Activated CD4-positive, alpha-beta memory T cell treated with anti-CD3 and anti-CD28 coated beads, Interleukin-2, amount 10 ng/mL, durations not matched to agents 7 days and 5 days (primary cell): ENCODE data around the gene TPBGL. TPM values are rescaled to one million over a fixed set of nuclear protein-coding genes. Genes with fewer than 3 reads are reported as not detected.

Experiments
- CTCF ChIA-PET: fragments of 350-600 bp; sonication (Branson Sonifier 250); formaldehyde crosslinking; loops from one replicate; lab custom pipeline; 2021; ENCODE audit warnings: antibody characterized with exemption, inconsistent platforms; lab: Charles Lee
- POLR2A ChIA-PET: fragments of 350-600 bp; sonication (Branson Sonifier 250); formaldehyde crosslinking; loops from one replicate; lab custom pipeline; 2021; ENCODE audit warnings: antibody characterized with exemption; lab: Charles Lee
- DNase-seq: peaks from one replicate; pipeline ENCODE4 v3.0.0-alpha.2; 2020
- H3K27ac Mint-ChIP-seq: one replicate; pipeline ENCODE4 v1.8.0; 2021; ENCODE audit warnings: mild to moderate bottlenecking, mixed read lengths
- H3K27me3 Mint-ChIP-seq: one replicate; pipeline ENCODE4 v1.8.0; 2021; ENCODE audit warnings: mixed read lengths
- H3K36me3 Mint-ChIP-seq: one replicate; pipeline ENCODE4 v1.8.0; 2021; ENCODE audit warnings: low read depth, mixed read lengths
- H3K4me1 Mint-ChIP-seq: one replicate; pipeline ENCODE4 v1.8.0; 2021; ENCODE audit warnings: mixed read lengths
- H3K4me3 Mint-ChIP-seq: one replicate; pipeline ENCODE4 v1.8.0; 2021; ENCODE audit warnings: mild to moderate bottlenecking, mixed read lengths
- H3K9me3 Mint-ChIP-seq: one replicate; pipeline ENCODE4 v1.8.0; 2021; ENCODE audit warnings: mixed read lengths
- total RNA-seq, 2 experiments: library from RNA; stranded (reverse); gene quantifications; one replicate each; pipeline ENCODE4 v1.2.3, GENCODE V29; 2021

Gene TPBGL, protein sequence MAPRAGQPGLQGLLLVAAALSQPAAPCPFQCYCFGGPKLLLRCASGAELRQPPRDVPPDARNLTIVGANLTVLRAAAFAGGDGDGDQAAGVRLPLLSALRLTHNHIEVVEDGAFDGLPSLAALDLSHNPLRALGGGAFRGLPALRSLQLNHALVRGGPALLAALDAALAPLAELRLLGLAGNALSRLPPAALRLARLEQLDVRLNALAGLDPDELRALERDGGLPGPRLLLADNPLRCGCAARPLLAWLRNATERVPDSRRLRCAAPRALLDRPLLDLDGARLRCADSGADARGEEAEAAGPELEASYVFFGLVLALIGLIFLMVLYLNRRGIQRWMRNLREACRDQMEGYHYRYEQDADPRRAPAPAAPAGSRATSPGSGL
- under 1 TPM; 0.28 to 0.38 TPM for total RNA-seq

DNA sequence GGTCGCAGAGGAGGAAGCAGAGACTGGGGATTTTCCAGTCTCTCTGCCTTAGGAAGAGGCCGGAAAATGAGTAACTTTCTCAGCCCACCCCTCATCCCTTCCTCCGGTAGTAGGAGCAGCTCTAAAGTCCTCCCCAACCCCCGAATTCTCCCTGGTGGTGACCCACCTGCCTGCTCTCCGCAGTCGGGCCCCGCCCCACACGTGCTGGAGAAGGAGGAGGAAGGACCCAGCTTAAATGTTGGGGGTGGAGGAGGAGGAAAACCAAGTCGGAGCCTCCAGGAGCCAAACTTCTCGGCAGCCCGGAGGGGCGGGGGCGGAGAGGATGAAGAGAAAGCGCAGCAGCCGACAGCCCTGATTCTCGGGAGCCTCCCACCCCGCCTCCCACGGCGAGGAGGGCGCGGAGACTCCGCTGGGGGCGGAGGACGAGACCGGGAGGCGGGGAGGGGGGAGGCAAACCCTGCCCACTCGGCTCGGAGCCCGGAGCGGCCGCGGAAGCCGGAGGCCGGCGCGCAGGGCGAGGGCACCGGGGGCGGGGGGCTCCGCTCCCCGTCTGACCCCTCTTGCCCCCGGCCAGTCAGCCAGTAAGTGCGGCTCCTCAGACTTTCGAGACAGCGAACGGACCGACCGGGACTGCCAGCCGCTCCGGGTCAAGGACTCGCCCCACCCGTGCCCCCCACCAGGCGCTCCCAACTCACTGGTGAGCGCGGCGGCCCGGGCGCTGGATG lies at the start of gene TPBGL:
TSS of gene TPBGL (plus strand) at position 464 of the 725 bp plus-strand sequence. CDS start 276 bp downstream, outside the sequence.
- Mint-ChIP-seq H3K36me3 (no peaks in the 10 kb centered on the region), H3K27me3 (peaks cover 64% of the 10 kb centered on the region), H3K27ac (no peak within 1 kb of the TSS), H3K9me3 (no peaks in the 10 kb centered on the region), H3K4me1 (peaks cover 10% of the 10 kb centered on the region), H3K4me3 (peak within 1 kb of the TSS; percentile 55)
- ChIA-PET POLR2A (interaction anchor here (1.2 to 3.0 kb wide), 5 partner anchors 15 to 98 kb away, joined by 3 to 26 read pairs (median 3); no protein-coding TSS in a partner anchor), CTCF (interaction anchor here (0.6 to 14.8 kb wide), 20 partner anchors 12 to 748 kb away, joined by 3 to 442 read pairs (median 4); partner anchors contain the start of gene SLCO2B1)
- peak; percentile 16 for DNase-seq

DNA sequence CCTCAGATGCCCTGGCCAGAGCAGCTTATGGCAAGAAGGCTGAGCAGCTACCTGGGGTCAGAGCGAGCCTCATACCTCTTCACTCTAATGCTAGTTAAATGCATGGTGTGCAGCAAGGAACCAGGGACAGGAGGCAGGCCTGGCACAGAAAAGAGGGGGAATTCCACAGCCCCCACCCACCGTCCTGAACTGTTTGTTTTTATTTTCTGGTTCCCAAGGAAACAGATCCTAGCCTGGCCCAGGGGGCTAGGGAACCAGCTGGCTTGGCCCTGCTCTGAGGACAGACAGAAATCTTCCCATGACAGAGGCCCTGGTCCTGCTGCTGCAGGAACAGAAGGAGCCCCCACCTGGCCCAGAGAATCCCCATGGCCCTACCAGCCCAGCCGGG lies 49.2 kb upstream of the TPBGL start:
- Mint-ChIP-seq H3K36me3 (no peaks in the 10 kb centered on the region), H3K9me3 (no peaks in the 10 kb centered on the region), H3K27me3 (peaks cover 10% of the 10 kb centered on the region), H3K4me3 (no peak overlapping the region), H3K27ac (no peak overlapping the region), H3K4me1 (no peaks in the 10 kb centered on the region)
- ChIA-PET CTCF (interaction anchor here (2.5 kb wide), 1 partner anchor 14 kb away, joined by 7 read pairs; no protein-coding TSS in a partner anchor), POLR2A (no interaction called here)
- no peak for DNase-seq

DNA sequence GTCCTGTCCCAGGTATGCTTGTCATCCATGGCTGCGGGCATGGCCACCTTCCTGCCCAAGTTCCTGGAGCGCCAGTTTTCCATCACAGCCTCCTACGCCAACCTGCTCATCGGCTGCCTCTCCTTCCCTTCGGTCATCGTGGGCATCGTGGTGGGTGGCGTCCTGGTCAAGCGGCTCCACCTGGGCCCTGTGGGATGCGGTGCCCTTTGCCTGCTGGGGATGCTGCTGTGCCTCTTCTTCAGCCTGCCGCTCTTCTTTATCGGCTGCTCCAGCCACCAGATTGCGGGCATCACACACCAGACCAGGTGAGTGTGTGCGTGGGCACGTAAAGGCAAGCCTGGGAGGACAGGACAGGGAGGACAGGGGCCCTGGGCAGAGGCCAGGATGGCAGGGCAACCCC lies 47.3 kb upstream of the TPBGL start:
- H3K36me3 Mint-ChIP-seq: no peaks in the 10 kb centered on the region
- DNase-seq: no peak
- H3K4me3 Mint-ChIP-seq: no peak overlapping the region
- H3K9me3 Mint-ChIP-seq: no peaks in the 10 kb centered on the region
- no peak overlapping the region for H3K27ac Mint-ChIP-seq
- H3K27me3 Mint-ChIP-seq: peaks cover 9% of the 10 kb centered on the region
- CTCF ChIA-PET: interaction anchor here (1.0 to 2.5 kb wide), 3 partner anchors 12 to 171 kb away, joined by 3 to 7 read pairs (median 4); no protein-coding TSS in a partner anchor
- POLR2A ChIA-PET: no interaction called here
- H3K4me1 Mint-ChIP-seq: no peaks in the 10 kb centered on the region

DNA sequence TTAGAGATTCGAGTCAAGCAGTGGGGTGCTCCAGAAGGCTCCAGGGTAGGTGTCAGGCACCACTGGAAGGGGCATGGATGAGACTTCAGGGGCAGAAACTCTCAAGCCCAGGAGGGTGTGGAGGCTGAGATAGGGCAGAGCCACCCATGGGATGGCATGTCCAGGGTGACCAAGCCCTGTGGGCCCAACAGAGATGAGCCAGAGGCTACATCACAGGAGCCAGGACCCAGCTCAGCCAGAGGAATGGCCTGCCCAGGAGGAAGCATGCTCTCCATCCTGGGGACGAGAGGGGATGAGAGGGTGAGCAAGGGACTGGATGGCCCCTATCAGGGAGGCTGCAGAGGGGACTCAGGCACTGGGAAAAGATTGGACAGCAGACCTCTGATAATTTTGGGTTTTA lies 46.9 kb upstream of the TPBGL start:
- Mint-ChIP-seq H3K27me3 (peaks cover 11% of the 10 kb centered on the region), H3K27ac (no peak overlapping the region), H3K4me3 (no peak overlapping the region), H3K4me1 (no peaks in the 10 kb centered on the region), H3K9me3 (no peaks in the 10 kb centered on the region), H3K36me3 (no peaks in the 10 kb centered on the region)
- POLR2A ChIA-PET: no interaction called here
- CTCF ChIA-PET: interaction anchor here (1.0 to 4.4 kb wide), 3 partner anchors 12 to 171 kb away, joined by 3 to 41 read pairs (median 4); no protein-coding TSS in a partner anchor
- no peak for DNase-seq

DNA sequence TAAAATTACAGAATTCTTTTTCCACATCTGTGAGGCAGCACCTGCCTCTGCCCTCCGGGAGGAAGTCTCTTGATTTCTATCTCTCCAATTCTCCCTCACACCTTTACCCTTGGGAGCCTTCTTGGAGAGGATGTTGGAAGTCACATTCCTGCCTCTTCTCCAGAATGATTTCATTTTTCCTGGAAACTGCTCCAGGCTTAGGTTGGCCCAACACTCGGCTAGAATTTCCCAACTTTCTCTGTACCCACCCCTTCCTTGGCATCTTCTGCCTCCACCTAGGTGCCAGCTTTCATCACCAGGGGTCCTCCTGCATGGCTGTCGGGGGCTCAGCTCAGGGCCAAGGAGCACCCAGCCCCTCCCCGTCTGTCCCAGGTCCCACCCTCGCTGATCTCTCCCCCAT lies 46.4 kb upstream of the TPBGL start:
- Mint-ChIP-seq H3K27ac (no peak overlapping the region), H3K9me3 (no peaks in the 10 kb centered on the region), H3K4me3 (no peak overlapping the region), H3K27me3 (peaks cover 13% of the 10 kb centered on the region), H3K4me1 (no peaks in the 10 kb centered on the region), H3K36me3 (no peaks in the 10 kb centered on the region)
- DNase-seq: no peak
- ChIA-PET CTCF (interaction anchor here (1.0 to 4.4 kb wide), 4 partner anchors 11 to 172 kb away, joined by 3 to 41 read pairs (median 9); no protein-coding TSS in a partner anchor), POLR2A (no interaction called here)

DNA sequence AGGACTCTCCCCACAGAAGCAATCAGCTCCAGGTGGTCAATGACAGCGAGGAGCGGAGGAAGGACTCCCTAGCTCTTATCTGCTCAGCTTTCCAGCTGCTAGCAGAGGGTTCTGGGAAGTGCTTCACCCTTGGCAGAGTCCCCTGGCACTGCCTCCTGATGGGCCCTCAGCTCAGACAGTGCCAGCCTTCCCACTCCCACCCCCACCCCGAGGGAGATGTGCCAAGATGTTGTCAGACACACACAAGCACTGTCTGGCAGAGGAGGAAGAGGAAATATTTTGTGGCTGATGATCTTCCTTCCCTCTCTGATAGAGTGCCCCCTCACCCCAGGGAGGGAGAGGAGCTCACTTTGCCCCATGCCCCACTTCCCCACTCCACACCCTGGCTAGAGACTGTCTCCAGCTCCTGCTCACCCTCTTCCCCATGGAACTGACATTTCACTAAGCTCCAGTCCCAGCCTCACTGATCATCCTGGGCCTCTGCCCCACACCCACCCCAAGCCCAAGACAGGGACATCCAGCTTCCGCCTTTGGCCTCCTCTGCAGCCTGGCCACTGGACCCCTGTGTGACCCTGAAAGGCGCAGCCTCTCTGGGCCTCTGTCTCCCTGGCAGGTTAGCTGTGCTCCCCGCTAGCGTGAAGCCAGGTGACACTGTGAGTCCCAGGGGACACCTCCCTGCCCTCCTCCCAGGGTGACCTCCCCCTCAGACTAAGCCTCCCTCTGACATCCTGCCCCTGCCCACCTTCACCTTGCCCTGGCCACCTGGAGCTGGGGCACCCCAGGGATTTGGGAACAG lies 45.2 kb upstream of the TPBGL start:
- no peaks in the 10 kb centered on the region for H3K9me3 Mint-ChIP-seq
- no peaks in the 10 kb centered on the region for H3K4me1 Mint-ChIP-seq
- ChIA-PET CTCF (interaction anchor here (0.9 to 4.4 kb wide), 5 partner anchors 10 to 53 kb away, joined by 3 to 41 read pairs (median 4); no protein-coding TSS in a partner anchor), POLR2A (interaction anchor here (0.6 to 1.8 kb wide), 3 partner anchors 10 to 39 kb away, joined by 3 to 4 read pairs (median 4); no protein-coding TSS in a partner anchor)
- peaks cover 14% of the 10 kb centered on the region for H3K27me3 Mint-ChIP-seq
- DNase-seq: no peak
- no peaks in the 10 kb centered on the region for H3K36me3 Mint-ChIP-seq
- no peak overlapping the region for H3K27ac Mint-ChIP-seq
- H3K4me3 Mint-ChIP-seq: no peak overlapping the region

DNA sequence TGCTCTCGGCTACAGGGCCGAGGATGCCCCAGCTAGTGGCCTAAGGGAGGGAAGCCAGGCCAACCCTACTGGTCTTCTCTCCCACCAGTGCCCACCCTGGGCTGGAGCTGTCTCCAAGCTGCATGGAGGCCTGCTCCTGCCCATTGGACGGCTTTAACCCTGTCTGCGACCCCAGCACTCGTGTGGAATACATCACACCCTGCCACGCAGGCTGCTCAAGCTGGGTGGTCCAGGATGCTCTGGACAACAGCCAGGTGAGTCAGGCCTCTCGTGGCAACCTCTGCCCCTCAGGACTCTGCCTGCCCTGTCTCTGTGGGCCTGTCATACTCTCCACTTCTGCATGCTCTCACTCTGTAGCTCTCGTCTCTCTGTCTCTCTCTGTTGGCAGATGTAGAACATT lies 44.1 kb upstream of the TPBGL start:
- Mint-ChIP-seq H3K36me3 (no peaks in the 10 kb centered on the region), H3K9me3 (no peaks in the 10 kb centered on the region), H3K4me1 (no peaks in the 10 kb centered on the region), H3K27me3 (peaks cover 14% of the 10 kb centered on the region), H3K4me3 (no peak overlapping the region), H3K27ac (no peak overlapping the region)
- POLR2A ChIA-PET: interaction anchor here (1.3 to 1.8 kb wide), 2 partner anchors 9 to 22 kb away, joined by 4 read pairs; no protein-coding TSS in a partner anchor
- CTCF ChIA-PET: interaction anchor here (0.9 to 4.4 kb wide), 5 partner anchors 8 to 54 kb away, joined by 3 to 41 read pairs (median 4); no protein-coding TSS in a partner anchor
- no peak for DNase-seq

DNA sequence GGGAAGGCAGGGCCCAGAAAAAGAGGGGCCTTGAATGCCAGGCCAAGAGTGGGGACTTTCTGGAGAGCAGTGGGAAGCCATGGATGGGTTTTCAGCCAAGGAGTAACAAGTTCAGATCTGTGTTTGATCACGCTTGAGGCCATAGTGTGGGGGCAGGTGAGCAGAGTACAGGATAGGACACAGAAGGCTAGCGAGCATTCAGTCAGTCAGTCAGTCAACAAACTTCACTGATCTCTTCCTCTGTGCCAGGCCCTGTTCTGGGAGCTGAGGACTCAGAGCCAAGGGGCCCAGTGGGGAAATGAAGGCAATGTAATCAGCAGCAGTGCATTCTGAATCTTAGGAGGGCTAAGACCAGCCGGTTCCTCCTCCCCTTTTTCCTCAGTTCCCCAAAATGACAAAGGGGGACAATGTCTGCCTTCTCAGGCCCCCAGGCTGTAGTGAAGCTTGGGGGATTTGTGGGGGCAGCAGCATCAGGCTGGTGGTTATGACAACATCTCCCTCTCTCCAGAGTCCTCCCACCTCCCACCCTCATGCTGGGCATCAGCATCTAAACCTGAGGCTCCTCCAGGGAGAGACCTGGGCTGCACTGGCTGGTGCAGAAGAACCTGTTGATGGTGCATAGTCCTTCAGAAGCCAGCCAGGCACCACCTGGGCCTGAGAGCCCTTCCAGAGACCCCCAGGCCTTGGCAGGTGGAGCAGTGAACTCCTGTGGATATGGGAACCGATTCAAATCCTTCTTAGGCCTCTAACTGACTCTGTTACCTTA lies 42.9 kb upstream of the TPBGL start:
- H3K4me1 Mint-ChIP-seq: no peaks in the 10 kb centered on the region
- H3K27ac Mint-ChIP-seq: no peak overlapping the region
- H3K4me3 Mint-ChIP-seq: no peak overlapping the region
- ChIA-PET CTCF (interaction anchor here (4.4 kb wide), 1 partner anchor 56 kb away, joined by 41 read pairs; no protein-coding TSS in a partner anchor), POLR2A (no interaction called here)
- H3K36me3 Mint-ChIP-seq: no peaks in the 10 kb centered on the region
- H3K9me3 Mint-ChIP-seq: no peaks in the 10 kb centered on the region
- DNase-seq: no peak
- peaks cover 14% of the 10 kb centered on the region for H3K27me3 Mint-ChIP-seq

DNA sequence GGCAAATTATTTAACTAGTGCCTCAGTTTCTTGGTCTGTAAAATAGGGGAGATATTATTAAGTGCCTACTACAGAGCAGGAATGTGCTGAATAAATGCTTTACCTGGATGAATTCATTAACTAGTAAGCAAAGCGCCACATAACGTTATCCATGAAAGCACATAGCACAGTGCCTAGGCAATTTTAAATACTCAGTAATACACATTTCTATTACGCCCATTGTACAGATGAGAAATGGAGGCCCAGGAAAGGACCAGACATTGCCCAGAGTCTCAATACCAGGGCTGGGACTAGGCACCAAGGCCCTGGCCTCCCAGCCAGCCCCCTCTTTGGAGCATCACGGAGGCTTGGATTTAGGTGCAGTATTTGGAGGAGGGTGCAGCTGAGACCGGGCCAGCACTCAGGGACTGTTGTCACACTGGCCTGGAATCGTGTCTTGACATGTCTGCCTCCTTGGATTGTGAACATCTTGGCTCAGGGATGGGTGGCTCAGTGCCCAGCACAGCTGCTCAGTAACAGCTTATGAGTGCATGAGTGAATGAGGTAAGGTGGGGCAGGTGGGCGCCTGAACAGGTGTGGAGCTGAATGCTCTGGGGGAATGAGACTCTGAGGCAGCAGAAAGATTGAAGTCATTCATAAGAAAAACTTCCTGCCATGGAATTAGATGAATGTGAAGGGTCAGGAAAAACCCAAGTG lies 42.1 kb upstream of the TPBGL start:
- POLR2A ChIA-PET: interaction anchor here (1.2 kb wide), 1 partner anchor 58 kb away, joined by 3 read pairs; no protein-coding TSS in a partner anchor
- DNase-seq: no peak
- H3K4me1 Mint-ChIP-seq: no peaks in the 10 kb centered on the region
- no peak overlapping the region for H3K27ac Mint-ChIP-seq
- peaks cover 14% of the 10 kb centered on the region for H3K27me3 Mint-ChIP-seq
- CTCF ChIA-PET: interaction anchor here (4.4 to 15.0 kb wide), 2 partner anchors 56 kb away, joined by 41 to 581 read pairs; no protein-coding TSS in a partner anchor
- no peaks in the 10 kb centered on the region for H3K36me3 Mint-ChIP-seq
- H3K4me3 Mint-ChIP-seq: no peak overlapping the region
- H3K9me3 Mint-ChIP-seq: no peaks in the 10 kb centered on the region

DNA sequence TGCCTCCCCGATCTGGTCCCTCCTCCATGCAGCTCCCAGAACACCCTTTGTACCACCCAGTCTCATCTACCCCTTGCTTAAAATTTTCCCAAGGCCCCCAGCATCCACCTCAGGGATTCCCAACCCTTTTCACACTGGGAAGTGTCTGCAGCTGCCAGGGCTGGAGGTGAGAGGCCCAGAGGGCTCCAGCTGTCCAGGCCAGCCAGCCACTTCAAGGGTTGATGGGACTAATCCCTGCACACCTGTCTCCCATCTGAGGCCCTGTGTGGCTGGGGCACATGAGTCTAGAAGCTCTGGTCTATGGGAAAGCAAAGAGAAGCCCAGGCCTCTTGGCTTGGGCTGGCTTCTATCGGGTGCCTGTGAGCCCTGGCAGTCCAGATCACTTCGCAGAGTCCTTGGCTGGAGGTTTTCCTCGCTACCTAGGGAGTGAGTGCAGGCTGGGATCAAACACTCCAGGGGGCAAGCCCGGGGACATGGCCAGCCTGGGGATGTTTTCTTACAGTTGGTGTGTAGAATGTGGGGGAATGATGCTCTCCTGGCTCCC lies 41.1 kb upstream of the TPBGL start:
- H3K9me3 Mint-ChIP-seq: no peaks in the 10 kb centered on the region
- H3K27ac Mint-ChIP-seq: no peak overlapping the region
- DNase-seq: no peak
- H3K27me3 Mint-ChIP-seq: peaks cover 14% of the 10 kb centered on the region
- H3K4me3 Mint-ChIP-seq: no peak overlapping the region
- ChIA-PET CTCF (interaction anchor here (15.0 kb wide), 1 partner anchor 57 kb away, joined by 581 read pairs; no protein-coding TSS in a partner anchor), POLR2A (interaction anchor here (1.2 kb wide), 1 partner anchor 59 kb away, joined by 3 read pairs; no protein-coding TSS in a partner anchor)
- no peaks in the 10 kb centered on the region for H3K36me3 Mint-ChIP-seq
- H3K4me1 Mint-ChIP-seq: no peaks in the 10 kb centered on the region

DNA sequence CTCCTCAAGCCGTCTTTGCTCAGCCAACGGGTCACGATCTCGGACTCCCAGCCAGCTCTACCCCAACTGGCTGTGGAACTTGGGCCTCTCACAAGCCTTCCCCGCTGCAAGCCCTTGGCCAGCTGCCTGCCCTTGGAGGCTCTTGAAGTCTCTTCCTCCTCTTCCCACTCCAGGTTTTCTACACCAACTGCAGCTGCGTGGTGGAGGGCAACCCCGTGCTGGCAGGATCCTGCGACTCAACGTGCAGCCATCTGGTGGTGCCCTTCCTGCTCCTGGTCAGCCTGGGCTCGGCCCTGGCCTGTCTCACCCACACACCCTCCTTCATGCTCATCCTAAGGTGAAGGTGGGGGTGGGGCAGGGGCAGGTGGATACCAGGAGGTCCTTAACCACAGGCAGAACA lies 40.5 kb upstream of the TPBGL start:
- CTCF ChIA-PET: interaction anchor here (15.0 kb wide), 1 partner anchor 58 kb away, joined by 581 read pairs; no protein-coding TSS in a partner anchor
- no peak overlapping the region for H3K4me3 Mint-ChIP-seq
- H3K36me3 Mint-ChIP-seq: no peaks in the 10 kb centered on the region
- no peak overlapping the region for H3K27ac Mint-ChIP-seq
- DNase-seq: no peak
- H3K9me3 Mint-ChIP-seq: no peaks in the 10 kb centered on the region
- POLR2A ChIA-PET: no interaction called here
- H3K4me1 Mint-ChIP-seq: no peaks in the 10 kb centered on the region
- peaks cover 10% of the 10 kb centered on the region for H3K27me3 Mint-ChIP-seq
